ENCODE data around the gene AKT2.

DNA sequence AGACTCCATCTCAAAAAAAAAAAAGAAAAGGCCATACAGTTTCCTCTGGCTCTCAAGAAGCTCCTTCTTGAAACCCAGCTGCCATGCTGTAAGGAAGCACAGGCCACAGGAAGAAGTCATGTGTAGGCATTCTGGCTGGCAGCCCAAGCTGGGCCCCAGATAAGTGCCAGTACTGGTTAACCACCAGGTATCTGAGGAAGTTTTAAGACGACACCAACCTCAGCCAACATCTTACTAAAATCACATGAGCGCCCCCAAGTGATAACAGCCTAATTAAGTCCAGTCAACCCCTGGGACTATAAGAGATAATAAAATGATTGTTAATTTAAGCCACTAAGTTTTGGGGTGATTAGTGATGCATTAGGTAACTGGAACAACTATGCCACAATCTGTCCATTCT is 27.4 kb upstream of the AKT2 start:
- TF ChIP-seq, protein P1, sequence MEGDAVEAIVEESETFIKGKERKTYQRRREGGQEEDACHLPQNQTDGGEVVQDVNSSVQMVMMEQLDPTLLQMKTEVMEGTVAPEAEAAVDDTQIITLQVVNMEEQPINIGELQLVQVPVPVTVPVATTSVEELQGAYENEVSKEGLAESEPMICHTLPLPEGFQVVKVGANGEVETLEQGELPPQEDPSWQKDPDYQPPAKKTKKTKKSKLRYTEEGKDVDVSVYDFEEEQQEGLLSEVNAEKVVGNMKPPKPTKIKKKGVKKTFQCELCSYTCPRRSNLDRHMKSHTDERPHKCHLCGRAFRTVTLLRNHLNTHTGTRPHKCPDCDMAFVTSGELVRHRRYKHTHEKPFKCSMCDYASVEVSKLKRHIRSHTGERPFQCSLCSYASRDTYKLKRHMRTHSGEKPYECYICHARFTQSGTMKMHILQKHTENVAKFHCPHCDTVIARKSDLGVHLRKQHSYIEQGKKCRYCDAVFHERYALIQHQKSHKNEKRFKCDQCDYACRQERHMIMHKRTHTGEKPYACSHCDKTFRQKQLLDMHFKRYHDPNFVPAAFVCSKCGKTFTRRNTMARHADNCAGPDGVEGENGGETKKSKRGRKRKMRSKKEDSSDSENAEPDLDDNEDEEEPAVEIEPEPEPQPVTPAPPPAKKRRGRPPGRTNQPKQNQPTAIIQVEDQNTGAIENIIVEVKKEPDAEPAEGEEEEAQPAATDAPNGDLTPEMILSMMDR (optimal IDR thresholded peaks at IDR 0.05 in 1 of 3, IDR thresholded peaks at IDR 0.05 in 1 of 3, conservative IDR thresholded peaks at IDR 0.05 in 1 of 3; ENCODE audit: extremely low read depth in 1 of 3, insufficient read depth in 2 of 3, low read length in 3 of 3), result no peak
- TF ChIP-seq EZH2 (IDR thresholded peaks at IDR 0.05; ENCODE audit: low read length), result no peak

Data from keratinocyte (primary cell).